Measurements from ENCODE around the gene KRTAP5-3.
"Not testable (repeated sequence)": the region's sequence is repeated elsewhere in the genome, so short reads cannot be mapped to it uniquely, and the experiment has no call there.

- TF ChIP-seq EGR1 (IDR thresholded peaks at IDR 0.05; ENCODE audit: borderline replicate concordance, low read depth, low read length); YY1 (IDR thresholded peaks at IDR 0.05; ENCODE audit: low read depth, low read length); CTCF (IDR thresholded peaks at IDR 0.05; ENCODE audit: control extremely low read depth in 1 of 3, insufficient read depth in 1 of 3, low read depth in 1 of 3, low read length in 3 of 3); JUN (IDR thresholded peaks at IDR 0.05; ENCODE audit: low read depth, low read length): not testable (repeated sequence)
These were observed 38.3 kb upstream of the KRTAP5-3 start for GRCh38 chr11:1646540-1646939.

Measured in H1 (cell line).